ENCODE results near the gene LZTS2.
A peak's percentile ranks its signal among the peaks of the same experiment; 100 is the strongest.

GRCh38 chr10:101012525-101013364 is 13.1 kb downstream of the LZTS2 start:
- TF ChIP-seq CTCF (conservative IDR thresholded peaks at IDR 0.05; ENCODE audit: low read depth, low read length) (peak; percentile 99), EZH2 (IDR thresholded peaks at IDR 0.05; ENCODE audit: borderline replicate concordance, low read depth, low read length, poor library complexity, severe bottlenecking) (no peak)
